HL-60/S4 treated with retinoic acid at 250 ng/mL for 4 days and 3 days (cell line): ENCODE results near the gene HPCA.

Experiments
- in situ Hi-C: fragments of 300-500 bp; cut with MboI; formaldehyde crosslinking; loops from 2 replicates; pipeline ENCODE4 v1.7.0; 2022; ENCODE audit warnings: low sequenced_read_pairs

HPCA gene

GRCh38 chr1:32886004-32886827 lies at the start of gene HPCA:
HPCA (plus strand) TSS chr1:32886491; CDS start chr1:32888899, 2,408 bp downstream.
- in situ Hi-C loops: no loop called here

GRCh38 chr1:32848354-32849063 lies 37.8 kb upstream of the HPCA start:
- in situ Hi-C loops: no loop called here

- in situ Hi-C loops: no loop called here
Measured at GRCh38 chr1:32855861-32856617, 30.3 kb upstream of the HPCA start.

DNA sequence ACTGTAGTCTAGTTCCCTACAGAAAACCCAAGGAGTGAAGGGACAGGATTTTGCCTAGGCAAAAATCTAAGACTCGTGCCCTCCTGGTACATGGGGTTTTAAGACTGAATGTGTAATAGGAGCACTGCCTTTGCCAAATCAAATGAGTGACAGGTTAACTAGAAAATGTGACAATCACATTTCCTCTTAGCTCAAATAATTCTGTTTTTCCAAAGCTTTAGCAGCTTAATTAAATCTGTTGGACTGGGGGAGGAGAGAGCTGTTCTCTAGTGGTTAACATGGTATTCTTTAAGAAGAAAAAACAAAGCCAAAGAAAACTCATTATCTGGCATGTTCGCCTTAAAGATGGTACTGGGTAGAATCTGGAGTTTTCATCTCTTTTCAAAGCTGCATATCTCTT lies 28.2 kb upstream of the HPCA start:
- in situ Hi-C loops: no loop called here

GRCh38 chr1:32858791-32859190 lies 27.5 kb upstream of the HPCA start:
- in situ Hi-C loops: no loop called here

DNA sequence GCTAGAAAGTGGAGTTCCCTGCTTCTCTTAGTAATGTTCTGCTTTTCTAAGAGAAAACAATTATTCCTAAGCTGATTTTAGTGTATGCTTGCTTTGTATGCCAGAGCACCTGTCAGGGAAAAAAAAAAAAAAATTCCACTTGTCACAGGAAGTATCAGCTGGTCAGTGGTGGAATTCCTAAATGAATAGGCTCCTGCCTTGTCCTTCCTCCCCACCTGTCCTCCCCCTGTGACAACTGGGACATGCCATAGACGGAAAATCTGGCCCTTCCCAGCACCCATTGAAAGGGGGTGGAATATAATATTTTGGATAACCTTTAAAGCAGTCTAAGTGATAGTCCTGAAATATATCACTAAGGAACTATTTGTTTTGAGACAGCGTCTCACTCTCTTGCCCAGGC lies 26.4 kb upstream of the HPCA start:
- in situ Hi-C loops: no loop called here

GRCh38 chr1:32860566-32860965 lies 25.7 kb upstream of the HPCA start:
- in situ Hi-C loops: no loop called here

GRCh38 chr1:32861904-32862695 lies 24.2 kb upstream of the HPCA start:
- in situ Hi-C loops: no loop called here

- in situ Hi-C loops: no loop called here
Measured at GRCh38 chr1:32863218-32863880, 22.9 kb upstream of the HPCA start.

DNA sequence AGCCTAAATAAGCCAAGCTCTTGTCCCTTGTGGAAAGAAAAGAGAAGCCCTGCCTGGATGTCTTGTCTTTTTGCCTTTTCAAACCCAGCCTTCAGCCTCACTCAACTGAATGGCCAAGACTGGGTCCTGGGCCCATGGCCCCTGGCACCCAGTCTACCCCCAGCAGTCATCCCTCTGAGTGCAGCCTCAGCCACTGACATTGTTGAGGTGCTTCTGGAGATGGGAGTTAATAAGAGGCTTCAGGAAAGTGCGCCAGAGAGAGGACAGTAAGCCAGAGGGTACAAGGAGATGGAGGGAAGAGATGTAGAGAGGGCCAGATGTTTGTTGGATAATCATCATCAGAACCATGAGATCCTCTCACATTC lies 22.4 kb upstream of the HPCA start:
- in situ Hi-C loops: no loop called here

- in situ Hi-C loops: no loop called here
Measured at GRCh38 chr1:32864375-32865019, 21.8 kb upstream of the HPCA start.

DNA sequence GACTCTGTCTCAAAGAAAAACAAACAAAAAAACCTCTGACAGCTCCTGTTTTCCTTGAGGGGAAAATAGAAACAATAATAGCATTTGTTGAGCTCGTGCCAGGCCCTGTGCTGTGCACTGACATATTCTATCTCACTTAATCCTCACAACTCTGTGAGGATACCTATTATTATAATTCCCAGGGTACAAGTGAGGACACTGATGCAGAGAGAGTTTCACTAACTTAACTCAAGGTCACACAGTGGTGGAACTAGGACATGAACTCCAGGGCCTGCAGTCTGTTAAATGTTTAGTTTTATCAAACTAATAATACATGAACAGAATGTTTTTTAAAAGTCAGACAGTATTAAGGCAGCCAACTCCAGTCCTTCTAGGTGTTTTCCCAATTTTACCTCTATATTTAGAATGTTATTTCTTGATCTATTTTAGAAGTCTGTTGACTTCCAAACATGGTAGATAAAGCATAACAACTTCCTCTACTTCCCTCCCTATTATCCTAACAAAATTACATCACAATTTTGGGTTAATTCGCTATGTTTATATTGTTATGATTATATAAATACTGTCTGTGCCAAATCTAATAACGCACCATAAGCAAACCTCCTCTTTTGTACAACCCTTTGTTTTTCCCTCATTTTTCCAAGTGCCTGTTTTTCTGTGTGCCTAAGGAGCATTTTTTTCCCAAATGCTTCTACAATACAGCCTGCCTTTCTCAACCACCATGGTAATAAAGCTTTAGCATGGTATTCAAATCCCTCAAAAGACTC lies 20.5 kb upstream of the HPCA start:
- in situ Hi-C loops: no loop called here

DNA sequence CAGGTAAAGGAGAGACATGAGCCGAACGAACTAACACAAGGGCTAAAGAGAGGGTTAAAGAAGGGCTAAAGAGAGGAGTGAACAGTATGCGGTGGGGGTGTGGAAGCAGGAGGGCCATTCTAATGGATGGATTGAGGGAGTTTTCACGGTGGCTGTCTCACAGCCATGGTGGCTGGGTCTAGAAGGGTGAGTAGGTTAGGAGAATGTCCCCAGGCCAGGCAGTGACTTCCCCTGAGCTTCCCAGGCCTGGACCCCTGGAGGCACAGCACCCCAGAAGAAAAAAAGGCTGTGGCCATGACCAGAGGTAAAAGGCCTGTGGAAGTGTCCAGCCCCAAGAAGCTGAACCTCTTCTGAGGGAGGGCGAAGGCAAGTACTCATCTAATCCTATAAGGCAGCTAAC lies 19.1 kb upstream of the HPCA start:
- in situ Hi-C loops: no loop called here

GRCh38 chr1:32867671-32868070 lies 18.6 kb upstream of the HPCA start:
- in situ Hi-C loops: no loop called here

GRCh38 chr1:32868085-32868484 lies 18.2 kb upstream of the HPCA start:
- in situ Hi-C loops: no loop called here

DNA sequence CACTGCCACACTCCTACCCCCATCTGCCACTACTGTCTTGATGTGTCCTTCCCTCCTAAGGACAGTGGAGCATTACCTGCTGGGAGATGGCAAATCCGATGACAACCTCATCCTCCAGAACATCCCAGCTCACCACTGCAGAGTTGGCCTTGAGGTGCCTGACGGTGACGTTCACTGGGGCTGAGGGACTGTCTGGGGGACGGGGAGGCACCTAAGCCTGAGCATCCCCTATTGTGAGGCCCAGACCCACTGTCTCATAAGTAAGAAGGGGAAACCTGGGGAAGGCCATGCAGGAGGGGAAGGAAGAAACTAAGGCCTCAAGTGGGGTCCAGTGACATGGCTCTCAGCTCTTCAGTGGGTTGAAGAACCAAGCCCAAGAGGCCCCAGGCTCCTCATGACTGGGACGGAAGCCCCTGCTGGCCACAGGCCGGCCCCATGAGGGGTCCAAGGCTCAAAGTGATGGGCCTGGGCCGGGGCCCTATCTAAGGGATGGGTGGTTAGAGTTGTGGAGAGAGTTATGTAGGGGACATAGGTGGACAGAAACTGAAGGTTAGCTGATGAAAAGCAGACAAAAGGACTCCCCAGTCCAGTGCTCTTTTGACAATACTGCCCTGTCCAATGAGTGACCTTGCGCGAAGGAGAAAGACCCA lies 17.4 kb upstream of the HPCA start:
- in situ Hi-C loops: no loop called here

GRCh38 chr1:32869923-32870614 lies 16.2 kb upstream of the HPCA start:
- in situ Hi-C loops: no loop called here
